ENCODE results near the gene LRRC4B.

DNA sequence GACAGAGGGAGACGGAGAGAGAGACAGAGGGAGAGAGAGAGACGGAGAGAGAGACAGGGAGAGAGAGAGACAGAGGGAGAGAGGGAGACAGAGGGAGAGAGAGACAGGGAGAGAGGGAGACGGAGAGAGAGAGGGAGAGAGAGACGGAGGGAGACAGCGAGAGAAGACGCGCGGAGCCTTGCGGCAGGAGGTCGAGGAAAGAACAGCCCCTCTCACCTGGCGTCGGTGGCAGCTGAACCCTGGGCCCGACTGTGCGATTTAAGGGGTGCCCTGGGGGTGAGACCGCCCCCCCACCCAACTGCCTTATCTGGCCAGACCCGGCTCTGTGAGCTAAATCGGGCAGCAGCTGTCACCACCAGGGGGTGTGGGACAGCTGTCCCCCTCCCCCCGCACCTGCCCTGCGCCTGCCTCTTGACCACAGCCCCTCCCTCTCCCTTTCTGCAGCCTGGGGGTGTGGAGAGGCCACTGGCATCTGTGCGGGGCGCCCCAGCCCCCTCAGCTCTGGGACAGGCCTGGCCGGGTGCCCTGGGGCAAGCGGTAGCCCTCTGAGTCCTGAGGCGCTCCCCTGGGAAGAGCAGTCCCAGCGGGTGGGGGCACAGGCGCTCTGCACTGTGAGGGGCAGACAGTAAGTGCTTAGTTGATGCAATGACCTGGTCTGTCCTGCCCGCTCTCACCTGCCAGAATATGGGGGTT, 68.0 kb downstream of the LRRC4B start:
- TF ChIP-seq POLR2AphosphoS5 (IDR thresholded peaks at IDR 0.05) = no peak
- TF ChIP-seq, protein P1, sequence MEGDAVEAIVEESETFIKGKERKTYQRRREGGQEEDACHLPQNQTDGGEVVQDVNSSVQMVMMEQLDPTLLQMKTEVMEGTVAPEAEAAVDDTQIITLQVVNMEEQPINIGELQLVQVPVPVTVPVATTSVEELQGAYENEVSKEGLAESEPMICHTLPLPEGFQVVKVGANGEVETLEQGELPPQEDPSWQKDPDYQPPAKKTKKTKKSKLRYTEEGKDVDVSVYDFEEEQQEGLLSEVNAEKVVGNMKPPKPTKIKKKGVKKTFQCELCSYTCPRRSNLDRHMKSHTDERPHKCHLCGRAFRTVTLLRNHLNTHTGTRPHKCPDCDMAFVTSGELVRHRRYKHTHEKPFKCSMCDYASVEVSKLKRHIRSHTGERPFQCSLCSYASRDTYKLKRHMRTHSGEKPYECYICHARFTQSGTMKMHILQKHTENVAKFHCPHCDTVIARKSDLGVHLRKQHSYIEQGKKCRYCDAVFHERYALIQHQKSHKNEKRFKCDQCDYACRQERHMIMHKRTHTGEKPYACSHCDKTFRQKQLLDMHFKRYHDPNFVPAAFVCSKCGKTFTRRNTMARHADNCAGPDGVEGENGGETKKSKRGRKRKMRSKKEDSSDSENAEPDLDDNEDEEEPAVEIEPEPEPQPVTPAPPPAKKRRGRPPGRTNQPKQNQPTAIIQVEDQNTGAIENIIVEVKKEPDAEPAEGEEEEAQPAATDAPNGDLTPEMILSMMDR (IDR thresholded peaks at IDR 0.05) = no peak

All from sigmoid colon (tissue), 4 donors.